Psoas muscle (tissue), 8 donors: ENCODE measurements around the gene PRKD3. TPM values are rescaled to one million over a fixed set of nuclear protein-coding genes. Genes with fewer than 3 reads are reported as not detected.

Source experiments
- ATAC-seq, 4 donors: fragments of 200-7000 bp; cut with Tn5 transposase; one replicate each; pipeline ENCODE4 v1.9.1; 2020; ENCODE audit warnings: moderate library complexity in 3 of 4, mild to moderate bottlenecking in 2 of 4
- DNase-seq, 2 donors: peaks; one replicate each; pipeline ENCODE4 v3.0.0-alpha.2; 2020
- H3K27ac ChIP-seq: fragments of 200-600 bp; one replicate; pipeline ENCODE4 v1.8.0; 2022
- H3K27me3 ChIP-seq, 3 donors: fragments of 200-600 bp in 1 of 3; one replicate each; pipeline versions ENCODE4 v1.6.1 to v1.8.0; 2013 to 2022; ENCODE audit warnings: low read length in 2 of 3, mild to moderate bottlenecking in 2 of 3, moderate library complexity in 1 of 3; ENCODE audit not compliant: insufficient read depth in 3 of 3
- H3K36me3 ChIP-seq, 2 donors: fragments of 200-600 bp in 1 of 2; one replicate each; pipeline versions ENCODE4 v1.6.1 to v1.8.0; 2013 to 2022; ENCODE audit warnings: low read depth in 1 of 2, mild to moderate bottlenecking in 1 of 2, moderate library complexity in 1 of 2; ENCODE audit not compliant: insufficient read depth in 1 of 2
- H3K4me1 ChIP-seq: fragments of 200-600 bp; one replicate; pipeline ENCODE4 v1.8.0; 2022
- H3K4me3 ChIP-seq: fragments of 200-600 bp; one replicate; pipeline ENCODE4 v1.8.0; 2022; ENCODE audit warnings: mild to moderate bottlenecking
- H3K9me3 ChIP-seq: fragments of 200-600 bp; one replicate; pipeline ENCODE4 v1.8.0; 2022
- CTCF ChIP-seq: fragments of 200-600 bp; IDR thresholded peaks from one replicate; pipeline ENCODE4 v1.8.0; 2022; ENCODE audit warnings: antibody characterized with exemption
- WGBS, 3 donors: extraction: QIAGEN DNeasy Blood & Tissue Kit; methylation state at CpG; one replicate each; pipeline versions ENCODE4 v1.1.6 to v1.1.7; 2013; 5-methylcytosine and 5-hydroxymethylcytosine counted together
- intact Hi-C, 2 donors: fragments of 100-400 bp; cut with DNase I; formaldehyde crosslinking; loops; one replicate each; pipeline versions ENCODE4 v1.11.0 to v1.14.2; 2022
- polyA plus RNA-seq, 3 donors: library from polyadenylated mRNA; stranded (reverse); fragments of 200-250 nt; gene quantifications; one replicate each; pipeline ENCODE4 v1.2.3, GENCODE V29; 2013
- total RNA-seq, 4 donors: library from RNA; stranded (reverse); fragmentation: NEBNext Ultra II Directional in 2 of 4; extraction: Animal tissue kit (Norgen Biotek cat#: 25700) in 2 of 4; gene quantifications; one replicate each; pipeline versions ENCODE4 v1.2.1 to v1.2.4, GENCODE V29; 2021 to 2023
- donor health status: healthy with polysubstance abuse.
- donor health status: DM: no; HTN: no; CAD: no; lungs with moderate emphysema.
- donor health status: Bipolar disorder and iron deficiency.
- donor health status: healthy.
- donor health status: DM: yes; HTN: yes; CAD: no.
- donor health status: DM: no; HTN: no; CAD: no.
- donor health status: DM: no; HTN: no; CAD: no.
- donor health status: DM: yes; HTN: yes; CAD: no.

The PRKD3 gene
- total and polyA plus RNA-seq, 7 donors = 5.5 to 21.4 (median 17.1) TPM

- ATAC-seq (no peak), DNase-seq (no peak)
- H3K4me3 ChIP-seq = no peak overlapping the region
- H3K27ac ChIP-seq = no peak overlapping the region
- WGBS, 3 donors = 87 to 95% (median 91%) methylated on average over 7 of the region's 7 CpGs
- TF ChIP-seq CTCF = no peak
- H3K4me1 ChIP-seq = no peaks in the 10 kb centered on the region
- H3K36me3 ChIP-seq = no peaks in the 10 kb centered on the region
- intact Hi-C loops = no loop called here
- no peaks in the 10 kb centered on the region for H3K9me3 ChIP-seq
- no peaks in the 10 kb centered on the region for H3K27me3 ChIP-seq
Measured at GRCh38 chr2:37355735-37356134, 31.1 kb upstream of the PRKD3 start.

GRCh38 chr2:37354531-37354930, 29.9 kb upstream of the PRKD3 start:
- Histone ChIP-seq H3K27me3 (no peaks in the 10 kb centered on the region), H3K27ac (no peak overlapping the region), H3K36me3 (no peaks in the 10 kb centered on the region), H3K9me3 (no peaks in the 10 kb centered on the region), H3K4me3 (no peak overlapping the region), H3K4me1 (no peaks in the 10 kb centered on the region)
- 80 to 87% (median 86%) methylated on average over 3 of the region's 3 CpGs for WGBS, 3 donors
- intact Hi-C loops = no loop called here
- no peak for DNase-seq
- TF ChIP-seq CTCF = no peak
- no peak for ATAC-seq

GRCh38 chr2:37350034-37350433, 25.4 kb upstream of the PRKD3 start:
- TF ChIP-seq CTCF = no peak
- no peaks in the 10 kb centered on the region for H3K36me3 ChIP-seq
- no peaks in the 10 kb centered on the region for H3K27me3 ChIP-seq
- WGBS, 3 donors = 42 to 58% (median 45%) methylated on average over 3 of the region's 3 CpGs
- no peak overlapping the region for H3K4me3 ChIP-seq
- ATAC-seq (peak in 1 of 4 donors; percentile 35), DNase-seq (no peak)
- no peak overlapping the region for H3K27ac ChIP-seq
- no peaks in the 10 kb centered on the region for H3K9me3 ChIP-seq
- intact Hi-C loops = no loop called here
- H3K4me1 ChIP-seq = peaks cover 4% of the 10 kb centered on the region

GRCh38 chr2:37349231-37349860, 24.7 kb upstream of the PRKD3 start:
- WGBS, 3 donors = 37 to 44% (median 42%) methylated on average over 3 of the region's 3 CpGs
- H3K27ac ChIP-seq = no peak overlapping the region
- ATAC-seq (no peak), DNase-seq (no peak)
- no peaks in the 10 kb centered on the region for H3K9me3 ChIP-seq
- intact Hi-C loops = no loop called here
- peaks cover 4% of the 10 kb centered on the region for H3K4me1 ChIP-seq
- H3K4me3 ChIP-seq = no peak overlapping the region
- no peaks in the 10 kb centered on the region for H3K36me3 ChIP-seq
- no peak for TF ChIP-seq CTCF
- H3K27me3 ChIP-seq = peaks cover 0 to 3% (median 0%) of the 10 kb centered on the region in 3 donors

GRCh38 chr2:37348155-37348554, 23.5 kb upstream of the PRKD3 start:
- no peaks in the 10 kb centered on the region for H3K36me3 ChIP-seq
- TF ChIP-seq CTCF = no peak
- whole genome bisulfite sequencing, 3 donors = 73 to 79% (median 74%) methylated on average over 5 of the region's 5 CpGs
- ATAC-seq = no peak
- no peaks in the 10 kb centered on the region for H3K9me3 ChIP-seq
- no peak overlapping the region for H3K4me3 ChIP-seq
- intact Hi-C loops = no loop called here
- H3K4me1 ChIP-seq = peaks cover 7% of the 10 kb centered on the region
- no peak overlapping the region for H3K27ac ChIP-seq
- DNase-seq = no peak
- H3K27me3 ChIP-seq = peaks cover 0 to 3% (median 0%) of the 10 kb centered on the region in 3 donors
